Spleen (tissue), 11 donors: ENCODE results near the gene HAGH. TPM values are rescaled to one million over a fixed set of nuclear protein-coding genes. Genes with fewer than 3 reads are reported as not detected.

ENCODE experiments used
- DNase-seq: peaks from one replicate; pipeline ENCODE4 v3.0.0-alpha.2; 2020
- H3K27ac ChIP-seq, 8 donors: fragments of 200-600 bp; sonication (generic) in 7 of 8; 1 replicate in 4 of 8; 2 replicates in 4 of 8; pipeline versions ENCODE4 v1.5.0 to v1.8.0; 2016 to 2021; ENCODE audit warnings: inconsistent platforms in 4 of 8, mild to moderate bottlenecking in 4 of 8, moderate library complexity in 1 of 8
- H3K27me3 ChIP-seq, 7 donors: fragments of 200-600 bp; sonication (generic) in 6 of 7; replicated peaks in 1 of 7; 1 replicate in 4 of 7; 2 replicates in 3 of 7; pipeline versions ENCODE4 v1.5.0 to v1.8.0; 2016 to 2021; ENCODE audit warnings: inconsistent platforms in 3 of 7, mild to moderate bottlenecking in 1 of 7
- H3K36me3 ChIP-seq, 6 donors: fragments of 200-600 bp; sonication (generic) in 5 of 6; 1 replicate in 4 of 6; 2 replicates in 2 of 6; pipeline versions ENCODE4 v1.5.0 to v1.8.0; 2016 to 2021; ENCODE audit warnings: inconsistent platforms in 2 of 6
- H3K4me1 ChIP-seq, 6 donors: fragments of 200-600 bp; sonication (generic) in 5 of 6; 1 replicate in 3 of 6; 2 replicates in 3 of 6; pipeline versions ENCODE4 v1.5.0 to v1.8.0; 2016 to 2021; ENCODE audit warnings: inconsistent platforms in 3 of 6
- H3K4me3 ChIP-seq, 8 donors: fragments of 200-600 bp; sonication (generic) in 7 of 8; 1 replicate in 4 of 8; 2 replicates in 4 of 8; pipeline versions ENCODE4 v1.5.0 to v1.8.0; 2016 to 2021; ENCODE audit warnings: inconsistent platforms in 4 of 8, mild to moderate bottlenecking in 4 of 8, moderate library complexity in 2 of 8
- H3K9me3 ChIP-seq, 8 donors: fragments of 200-600 bp; sonication (generic) in 7 of 8; 1 replicate in 4 of 8; 2 replicates in 4 of 8; pipeline versions ENCODE4 v1.5.0 to v1.8.0; 2016 to 2021; ENCODE audit warnings: inconsistent platforms in 4 of 8
- POLR2A ChIP-seq, 3 donors: fragments of 450-650 bp; IDR thresholded peaks; one replicate each; pipeline ENCODE4 v1.5.1; 2017; ENCODE audit warnings: antibody characterized with exemption in 3 of 3, mild to moderate bottlenecking in 1 of 3
- POLR2AphosphoS5 ChIP-seq, 3 donors: sonication (generic); formaldehyde crosslinking; IDR thresholded peaks; one replicate each; pipeline ENCODE4 v1.5.1; 2017; ENCODE audit warnings: antibody characterized with exemption in 3 of 3
- WGBS, 5 donors: extraction: QIAGEN DNeasy Blood & Tissue Kit in 3 of 5; methylation state at CpG; one replicate each; pipeline versions ENCODE4 v1.1.5 to v1.1.7; 2013 to 2018; 5-methylcytosine and 5-hydroxymethylcytosine counted together
- intact Hi-C: fragments of 100-400 bp; cut with DNase I; formaldehyde crosslinking; loops from one replicate; pipeline ENCODE4 v1.15.0; 2023; ENCODE audit warnings: low total_unique reads
- polyA plus RNA-seq, 3 donors: library from polyadenylated mRNA; stranded (reverse); fragments of 200-250 nt; gene quantifications; one replicate each; pipeline ENCODE4 v1.2.1, GENCODE V29; 2013
- total RNA-seq, 7 donors: library from RNA; depleted of rRNA in 3 of 7; stranded (reverse); fragments of >200 nt in 3 of 7; fragmentation: NEBNext Ultra II Directional in 4 of 7; extraction: Animal tissue kit (Norgen Biotek cat#: 25700) in 4 of 7; gene quantifications; one replicate each; pipeline versions ENCODE4 v1.1.0 to v1.2.1, GENCODE V29; 2016 to 2021
- TF ChIP-seq, protein P1 (sequence below), 11 experiments: fragments of 200-600 bp in 7 of 11; fragments of 450-650 bp in 4 of 11; sonication (generic) in 4 of 11; IDR thresholded peaks in 8 of 11; conservative IDR thresholded peaks in 3 of 11; 1 replicate in 7 of 11; 2 replicates in 4 of 11; pipeline versions ENCODE4 v1.4.0 to v1.8.0; 2016 to 2021; ENCODE audit warnings: antibody characterized with exemption in 11 of 11, inconsistent platforms in 4 of 11, mild to moderate bottlenecking in 1 of 11
- donor health status: healthy with polysubstance abuse.
- donor health status: DM: no; HTN: no; CAD: no; lungs with moderate emphysema.
- donor health status: DM: no; HTN: no; CAD: no.
- donor health status: Bipolar disorder and iron deficiency.
- donor health status: healthy.
- donor health status: DM: no; HTN: no; CAD: no.
- donor health status: DM: yes; HTN: yes; CAD: no.

The HAGH gene
- total and polyA plus RNA-seq, 10 donors: 33.6 to 76.6 (median 49.0) TPM

DNA sequence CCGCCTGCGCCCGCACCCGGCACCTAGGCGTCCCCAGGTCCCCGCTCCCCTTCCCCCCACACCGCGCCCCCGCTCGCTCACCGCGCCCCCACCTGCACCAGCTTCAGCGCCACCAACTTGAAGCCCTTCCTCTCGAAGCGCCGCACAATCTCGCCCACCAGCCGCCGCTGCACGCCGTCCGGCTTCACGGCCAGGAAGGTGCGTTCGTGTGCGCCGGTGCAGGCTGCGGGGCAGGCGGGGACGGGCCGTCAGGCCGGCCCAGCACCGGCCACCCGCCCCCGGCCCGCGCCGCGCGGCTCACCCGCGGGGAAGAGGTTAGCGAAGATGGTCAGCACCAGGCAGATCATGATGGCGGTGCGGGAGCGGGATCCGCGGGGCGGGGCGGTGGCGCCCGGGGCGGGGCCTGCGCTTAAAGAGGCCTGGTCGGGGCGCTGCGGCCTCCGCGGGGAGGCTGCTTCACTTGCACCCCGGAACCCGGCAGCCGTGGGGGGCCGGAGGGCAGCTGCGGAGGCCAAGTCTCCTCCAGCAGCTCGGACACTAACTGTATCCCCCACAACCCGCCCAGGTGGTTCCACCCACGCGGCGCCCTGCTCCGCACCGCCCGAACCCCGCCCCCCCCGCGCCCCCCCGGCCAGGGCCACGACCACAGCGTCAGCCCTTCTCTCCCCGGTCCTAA, 55.3 kb downstream of the HAGH start, which contains the start of gene NME3:
Gene NME3, minus strand, starts transcription at position 356 of the 676 bp plus-strand sequence. Its CDS starts 9 bp downstream, at position 347.
- TF ChIP-seq POLR2AphosphoS5 (IDR thresholded peaks at IDR 0.05) (no peak), POLR2A (IDR thresholded peaks at IDR 0.05) (no peak)
- TF ChIP-seq, protein P1, sequence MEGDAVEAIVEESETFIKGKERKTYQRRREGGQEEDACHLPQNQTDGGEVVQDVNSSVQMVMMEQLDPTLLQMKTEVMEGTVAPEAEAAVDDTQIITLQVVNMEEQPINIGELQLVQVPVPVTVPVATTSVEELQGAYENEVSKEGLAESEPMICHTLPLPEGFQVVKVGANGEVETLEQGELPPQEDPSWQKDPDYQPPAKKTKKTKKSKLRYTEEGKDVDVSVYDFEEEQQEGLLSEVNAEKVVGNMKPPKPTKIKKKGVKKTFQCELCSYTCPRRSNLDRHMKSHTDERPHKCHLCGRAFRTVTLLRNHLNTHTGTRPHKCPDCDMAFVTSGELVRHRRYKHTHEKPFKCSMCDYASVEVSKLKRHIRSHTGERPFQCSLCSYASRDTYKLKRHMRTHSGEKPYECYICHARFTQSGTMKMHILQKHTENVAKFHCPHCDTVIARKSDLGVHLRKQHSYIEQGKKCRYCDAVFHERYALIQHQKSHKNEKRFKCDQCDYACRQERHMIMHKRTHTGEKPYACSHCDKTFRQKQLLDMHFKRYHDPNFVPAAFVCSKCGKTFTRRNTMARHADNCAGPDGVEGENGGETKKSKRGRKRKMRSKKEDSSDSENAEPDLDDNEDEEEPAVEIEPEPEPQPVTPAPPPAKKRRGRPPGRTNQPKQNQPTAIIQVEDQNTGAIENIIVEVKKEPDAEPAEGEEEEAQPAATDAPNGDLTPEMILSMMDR (IDR thresholded peaks at IDR 0.05 in 8 of 11, conservative IDR thresholded peaks at IDR 0.05 in 3 of 11): peak in 1 of 11 experiments; percentile 35
- peak within 1 kb of the TSS; percentile 89 to 97 (median 96) for H3K27ac ChIP-seq
- intact Hi-C loops: no loop called here
- peak; percentile 95 for DNase-seq
- no peaks in the 10 kb centered on the region for H3K27me3 ChIP-seq
- 0 to 1% (median 1%) methylated on average over 4 to 79 of the region's 79 CpGs for WGBS, 5 donors
- peaks cover 23 to 69% (median 43%) of the 10 kb centered on the region in 6 donors for H3K4me1 ChIP-seq
- H3K4me3 ChIP-seq: peak within 1 kb of the TSS; percentile 96 to 100 (median 99)
- H3K36me3 ChIP-seq: peaks cover 0 to 53% (median 40%) of the 10 kb centered on the region in 6 donors
- H3K9me3 ChIP-seq: no peaks in the 10 kb centered on the region

DNA sequence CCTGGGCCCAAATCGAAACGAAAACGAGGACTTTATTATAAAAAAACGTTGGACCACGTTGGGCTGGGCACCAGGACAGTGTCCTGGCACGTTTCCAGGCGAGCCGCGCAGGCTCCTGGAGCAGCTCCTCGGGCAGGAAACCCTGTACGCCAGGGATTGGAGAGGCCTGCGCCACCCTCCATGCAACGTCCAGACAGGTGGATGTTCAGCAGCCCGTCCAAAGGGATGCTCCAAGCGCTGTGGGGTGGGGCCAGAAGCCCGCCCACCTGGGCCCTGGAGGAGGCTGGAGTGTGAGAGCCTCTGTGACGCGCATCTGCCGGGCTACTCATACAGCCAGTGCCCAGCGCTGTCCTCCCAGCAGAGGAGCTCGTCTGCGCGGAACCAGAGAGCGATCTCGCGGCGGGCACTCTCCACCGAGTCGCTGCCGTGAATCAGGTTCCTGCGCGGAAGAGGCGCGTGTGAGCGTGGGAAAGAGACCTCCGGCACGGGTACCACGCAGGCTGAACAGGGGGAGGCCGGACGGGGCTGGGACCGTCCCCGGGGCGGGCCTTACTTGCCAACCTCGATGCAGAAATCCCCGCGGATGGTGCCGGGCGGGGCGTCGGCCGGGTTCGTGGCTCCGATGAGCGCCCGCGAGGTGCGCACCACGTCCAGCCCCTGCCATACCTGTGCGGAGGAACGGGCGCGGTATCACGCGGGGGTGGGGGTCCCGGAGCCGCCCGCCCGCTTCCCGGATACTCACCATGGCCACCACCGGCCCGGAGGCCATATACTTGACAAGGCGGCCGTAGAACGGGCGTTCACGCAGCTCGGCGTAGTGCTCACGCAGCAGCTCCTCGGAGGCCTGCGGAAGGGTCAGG, 56.1 kb downstream of the HAGH start:
- peak; percentile 90 for DNase-seq
- peaks cover 0 to 53% (median 44%) of the 10 kb centered on the region in 6 donors for H3K36me3 ChIP-seq

DNA sequence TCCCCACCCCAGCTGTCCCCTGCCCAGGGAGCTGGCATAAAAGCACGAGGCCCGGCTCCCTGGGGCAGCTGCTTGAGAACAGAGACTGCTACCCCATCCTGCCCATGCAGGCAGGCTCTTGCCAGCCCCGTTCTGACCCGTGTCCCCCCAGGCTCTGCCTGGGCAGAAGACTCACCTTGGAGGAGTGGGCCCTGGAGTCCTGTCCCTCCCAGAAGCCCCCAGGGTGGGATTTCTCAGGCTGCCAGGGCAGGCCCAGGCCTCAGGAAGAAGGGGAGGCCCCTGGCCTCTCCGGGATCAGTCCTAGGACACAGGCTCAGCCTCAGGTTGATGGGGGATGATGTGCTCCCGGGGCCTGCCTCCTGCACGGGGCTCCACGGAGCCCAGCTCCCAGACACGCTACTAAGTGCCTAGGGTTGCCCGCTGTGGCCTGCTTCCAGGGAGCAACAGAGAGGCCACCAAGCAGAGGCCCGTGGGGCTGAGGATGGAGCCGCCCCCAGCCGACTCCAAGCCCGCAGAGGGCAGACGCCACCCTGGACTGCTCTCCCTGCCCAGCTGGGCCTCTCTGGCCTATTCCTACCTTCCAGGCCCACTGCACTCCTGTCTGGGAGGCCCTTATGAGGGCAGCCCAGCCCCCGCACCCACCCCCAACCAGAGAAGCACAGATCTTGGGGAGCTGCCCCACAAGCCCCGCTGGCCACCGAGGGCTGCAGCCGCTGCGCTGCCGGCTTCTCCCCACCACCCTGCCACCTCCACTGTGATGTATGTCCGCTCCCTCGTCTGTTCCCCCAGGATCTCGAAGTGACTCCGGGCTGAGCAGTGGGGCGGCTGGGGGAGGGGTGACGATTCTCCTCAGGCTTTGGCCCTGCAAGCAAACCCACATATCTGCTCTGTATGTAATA, 57.0 kb downstream of the HAGH start:
- Histone ChIP-seq H3K27ac (peak overlapping the region; percentile 65 to 97 (median 96)), H3K27me3 (no peaks in the 10 kb centered on the region), H3K9me3 (no peaks in the 10 kb centered on the region), H3K4me3 (peak overlapping the region in 4 of 8 donors; percentile 98 to 100 (median 99)), H3K36me3 (peaks cover 0 to 54% (median 50%) of the 10 kb centered on the region in 6 donors), H3K4me1 (peaks cover 19 to 53% (median 36%) of the 10 kb centered on the region in 6 donors)
- 76 to 88% (median 86%) methylated on average over 17 to 27 of the region's 27 CpGs for whole genome bisulfite sequencing, 5 donors
- DNase-seq: peak; percentile 78
- TF ChIP-seq, protein P1 (IDR thresholded peaks at IDR 0.05 in 8 of 11, conservative IDR thresholded peaks at IDR 0.05 in 3 of 11): no peak
- TF ChIP-seq POLR2A (IDR thresholded peaks at IDR 0.05) (no peak), POLR2AphosphoS5 (IDR thresholded peaks at IDR 0.05) (peak; percentile 1 to 7 (median 5))
- intact Hi-C loops: no loop called here

More for the DNA sequence above, 56.1 kb downstream of the HAGH start:
- H3K27me3 ChIP-seq: no peaks in the 10 kb centered on the region
- peaks cover 23 to 62% (median 43%) of the 10 kb centered on the region in 6 donors for H3K4me1 ChIP-seq
- H3K9me3 ChIP-seq: no peaks in the 10 kb centered on the region
- TF ChIP-seq, protein P1 (IDR thresholded peaks at IDR 0.05 in 8 of 11, conservative IDR thresholded peaks at IDR 0.05 in 3 of 11): no peak
- TF ChIP-seq POLR2AphosphoS5 (IDR thresholded peaks at IDR 0.05): peak; percentile 73 to 87 (median 77)
- H3K27ac ChIP-seq: peak overlapping the region; percentile 65 to 97 (median 96)
- WGBS, 5 donors: 17 to 31% (median 20%) methylated on average over 46 to 81 of the region's 81 CpGs
- intact Hi-C loops: no loop called here
- peak overlapping the region; percentile 96 to 100 (median 99) for H3K4me3 ChIP-seq
